Gastrocnemius medialis (tissue), 4 donors: ENCODE results near the gene CTIF. TPM values are rescaled to one million over a fixed set of nuclear protein-coding genes. Genes with fewer than 3 reads are reported as not detected.
A peak's percentile ranks its signal among the peaks of the same experiment; 100 is the strongest.

ENCODE experiments used
- ATAC-seq, 2 donors: fragments of 150-250 bp; one replicate each; pipeline ENCODE4 v1.9.1; 2016
- DNase-seq, 2 donors: peaks; one replicate each; pipeline ENCODE4 v3.0.0-alpha.2; 2019
- H3K27ac ChIP-seq, 4 donors: fragments of 200-600 bp; sonication (generic); 1 replicate in 1 of 4; 2 replicates in 3 of 4; pipeline ENCODE4 v1.5.1; 2016 to 2018; ENCODE audit warnings: mild to moderate bottlenecking in 2 of 4, moderate library complexity in 1 of 4
- H3K27me3 ChIP-seq, 3 donors: fragments of 200-600 bp; sonication (generic) in 2 of 3; 1 replicate in 1 of 3; 2 replicates in 2 of 3; pipeline versions ENCODE4 v1.5.1 to v1.6.0; 2016 to 2019; ENCODE audit warnings: mild to moderate bottlenecking in 1 of 3, moderate library complexity in 1 of 3
- H3K36me3 ChIP-seq, 2 donors: fragments of 200-600 bp; sonication (generic) in 1 of 2; one replicate each; pipeline ENCODE4 v1.5.1; 2017 to 2018
- H3K4me1 ChIP-seq, 2 donors: fragments of 200-600 bp; sonication (generic) in 1 of 2; one replicate each; pipeline ENCODE4 v1.5.1; 2016 to 2017; ENCODE audit warnings: mild to moderate bottlenecking in 2 of 2
- H3K4me3 ChIP-seq, 4 donors: fragments of 200-600 bp; sonication (generic) in 3 of 4; 1 replicate in 1 of 4; 2 replicates in 3 of 4; pipeline ENCODE4 v1.5.1; 2016 to 2019; ENCODE audit warnings: mild to moderate bottlenecking in 2 of 4
- H3K9me3 ChIP-seq, 3 donors: fragments of 200-600 bp; sonication (generic) in 2 of 3; 1 replicate in 1 of 3; 2 replicates in 2 of 3; pipeline ENCODE4 v1.5.1; 2016 to 2019
- POLR2A ChIP-seq, 2 donors: fragments of 450-650 bp; IDR thresholded peaks; one replicate each; pipeline ENCODE4 v1.6.1; 2017; ENCODE audit warnings: antibody characterized with exemption in 2 of 2, mild to moderate bottlenecking in 2 of 2, moderate library complexity in 2 of 2
- in situ Hi-C, 4 donors: fragments of 200-750 bp; cut with MboI; loops; one replicate each; pipeline versions ENCODE4 v1.15.0 to v1.8.0; 2017; ENCODE audit warnings: low sequenced_read_pairs in 4 of 4
- intact Hi-C: fragments of 100-400 bp; cut with DNase I; formaldehyde crosslinking; loops from one replicate; pipeline ENCODE4 v1.15.1; 2023; ENCODE audit warnings: low total_unique reads
- total RNA-seq, 4 donors: library from RNA; depleted of rRNA; stranded (reverse); fragments of >200 nt; gene quantifications; one replicate each; pipeline versions ENCODE4 v1.1.0 to v1.2.3, GENCODE V29; 2016
- TF ChIP-seq, protein P1 (sequence below), 5 experiments: fragments of 450-650 bp in 3 of 5; fragments of 200-600 bp in 2 of 5; sonication (generic) in 2 of 5; IDR thresholded peaks in 4 of 5; conservative IDR thresholded peaks in 1 of 5; 1 replicate in 4 of 5; 2 replicates in 1 of 5; pipeline ENCODE4 v1.5.1; 2016 to 2019; ENCODE audit warnings: antibody characterized with exemption in 5 of 5, mild to moderate bottlenecking in 3 of 5, moderate library complexity in 3 of 5

Gene CTIF
- total RNA-seq, 4 donors from 2014 or later = 20.2 to 35.4 (median 23.1) TPM

DNA sequence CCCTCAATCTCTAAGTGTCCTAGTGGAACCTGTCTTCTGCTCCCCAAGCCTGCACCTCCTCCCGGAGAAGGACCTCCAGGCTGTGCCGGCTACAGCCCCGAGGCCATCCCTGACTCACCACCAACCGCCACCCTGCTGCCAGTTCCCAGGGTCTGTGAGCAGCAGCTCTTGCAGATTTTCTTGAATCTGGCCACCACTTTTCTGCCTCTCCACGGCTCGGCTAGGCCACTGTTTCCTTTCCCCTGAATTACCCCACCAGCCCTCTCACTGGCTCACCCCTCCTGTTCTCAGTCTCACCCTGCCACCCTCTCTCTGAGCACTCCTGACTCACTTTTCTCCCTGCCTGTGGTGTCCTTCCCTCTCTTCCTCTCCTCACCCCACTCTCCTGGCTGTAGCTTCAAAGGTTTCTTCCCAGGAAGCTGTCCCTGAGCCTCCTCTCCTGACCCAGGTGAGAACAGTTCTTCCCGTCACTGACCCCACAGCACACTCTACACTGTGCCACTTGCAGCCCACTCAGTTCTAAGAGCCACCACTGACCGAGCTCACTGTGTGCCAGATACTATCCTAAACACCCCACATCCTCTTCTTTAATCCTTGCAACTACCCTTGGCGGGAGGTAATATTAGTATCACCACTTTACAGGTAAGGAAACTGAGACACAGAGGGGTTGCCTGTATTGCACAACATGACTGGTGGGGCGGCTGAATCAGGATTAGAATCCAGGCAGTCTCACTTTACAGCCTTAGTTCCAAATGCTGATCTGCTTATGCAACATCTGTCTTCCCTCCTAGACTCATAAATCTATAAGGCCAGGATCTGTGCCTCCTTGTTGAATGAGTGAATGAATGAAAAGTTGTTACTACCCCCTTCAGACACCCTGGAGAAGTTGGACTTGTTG, 300.3 kb downstream of the CTIF start:
- intact Hi-C loops (no loop called here), in situ Hi-C loops (no loop called here)
- TF ChIP-seq, protein P1, sequence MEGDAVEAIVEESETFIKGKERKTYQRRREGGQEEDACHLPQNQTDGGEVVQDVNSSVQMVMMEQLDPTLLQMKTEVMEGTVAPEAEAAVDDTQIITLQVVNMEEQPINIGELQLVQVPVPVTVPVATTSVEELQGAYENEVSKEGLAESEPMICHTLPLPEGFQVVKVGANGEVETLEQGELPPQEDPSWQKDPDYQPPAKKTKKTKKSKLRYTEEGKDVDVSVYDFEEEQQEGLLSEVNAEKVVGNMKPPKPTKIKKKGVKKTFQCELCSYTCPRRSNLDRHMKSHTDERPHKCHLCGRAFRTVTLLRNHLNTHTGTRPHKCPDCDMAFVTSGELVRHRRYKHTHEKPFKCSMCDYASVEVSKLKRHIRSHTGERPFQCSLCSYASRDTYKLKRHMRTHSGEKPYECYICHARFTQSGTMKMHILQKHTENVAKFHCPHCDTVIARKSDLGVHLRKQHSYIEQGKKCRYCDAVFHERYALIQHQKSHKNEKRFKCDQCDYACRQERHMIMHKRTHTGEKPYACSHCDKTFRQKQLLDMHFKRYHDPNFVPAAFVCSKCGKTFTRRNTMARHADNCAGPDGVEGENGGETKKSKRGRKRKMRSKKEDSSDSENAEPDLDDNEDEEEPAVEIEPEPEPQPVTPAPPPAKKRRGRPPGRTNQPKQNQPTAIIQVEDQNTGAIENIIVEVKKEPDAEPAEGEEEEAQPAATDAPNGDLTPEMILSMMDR (IDR thresholded peaks at IDR 0.05 in 4 of 5, conservative IDR thresholded peaks at IDR 0.05 in 1 of 5) = no peak
- H3K4me1 ChIP-seq = peaks cover 12 to 32% of the 10 kb centered on the region in 2 donors
- H3K4me3 ChIP-seq = no peak overlapping the region
- no peaks in the 10 kb centered on the region for H3K27me3 ChIP-seq
- ATAC-seq = peak; percentile 74 to 77
- no peaks in the 10 kb centered on the region for H3K9me3 ChIP-seq
- H3K36me3 ChIP-seq = no peaks in the 10 kb centered on the region
- peak overlapping the region in 1 of 4 donors; percentile 16 for H3K27ac ChIP-seq
- DNase-seq = no peak

DNA sequence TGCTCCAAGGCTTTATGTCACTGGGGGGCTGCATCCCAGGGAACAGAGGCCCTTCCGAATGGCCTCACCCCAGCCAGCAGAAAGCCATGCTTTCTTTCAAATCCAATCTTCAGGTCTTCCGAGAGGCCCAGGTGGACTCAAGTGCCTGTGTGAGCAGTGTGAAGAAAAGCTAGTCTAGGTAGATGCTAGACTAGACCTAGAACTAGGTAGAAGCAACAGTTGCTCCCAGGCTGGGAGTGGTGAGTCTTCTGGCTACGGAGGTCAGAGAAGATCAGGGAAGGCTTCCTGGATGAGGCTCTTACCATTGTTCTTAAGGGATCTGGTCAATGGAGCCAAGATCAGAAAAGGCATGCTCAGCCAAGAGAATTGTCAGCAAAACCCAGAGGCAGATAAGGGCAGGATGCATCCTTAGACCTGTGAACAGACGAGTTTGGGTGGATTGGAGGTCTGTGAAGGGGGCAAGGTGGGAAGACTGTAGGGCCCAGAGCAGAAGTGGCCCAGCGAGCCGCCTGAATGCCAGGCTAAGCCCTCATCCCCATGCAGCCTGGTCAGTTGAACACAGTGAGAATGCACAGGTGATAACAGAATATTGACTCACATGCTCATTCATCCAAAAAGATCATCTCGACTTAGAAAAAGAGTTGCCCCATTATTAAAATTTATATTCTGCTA, 301.1 kb downstream of the CTIF start:
- Histone ChIP-seq H3K27me3 (no peaks in the 10 kb centered on the region), H3K4me3 (no peak overlapping the region), H3K27ac (peak overlapping the region in 1 of 4 donors; percentile 74), H3K9me3 (no peaks in the 10 kb centered on the region), H3K4me1 (peaks cover 12 to 32% of the 10 kb centered on the region in 2 donors), H3K36me3 (no peaks in the 10 kb centered on the region)
- in situ Hi-C loops (no loop called here), intact Hi-C loops (no loop called here)
- ATAC-seq (no peak), DNase-seq (no peak)
- TF ChIP-seq POLR2A (IDR thresholded peaks at IDR 0.05) = no peak
- TF ChIP-seq, protein P1 (IDR thresholded peaks at IDR 0.05 in 4 of 5, conservative IDR thresholded peaks at IDR 0.05 in 1 of 5) = no peak

DNA sequence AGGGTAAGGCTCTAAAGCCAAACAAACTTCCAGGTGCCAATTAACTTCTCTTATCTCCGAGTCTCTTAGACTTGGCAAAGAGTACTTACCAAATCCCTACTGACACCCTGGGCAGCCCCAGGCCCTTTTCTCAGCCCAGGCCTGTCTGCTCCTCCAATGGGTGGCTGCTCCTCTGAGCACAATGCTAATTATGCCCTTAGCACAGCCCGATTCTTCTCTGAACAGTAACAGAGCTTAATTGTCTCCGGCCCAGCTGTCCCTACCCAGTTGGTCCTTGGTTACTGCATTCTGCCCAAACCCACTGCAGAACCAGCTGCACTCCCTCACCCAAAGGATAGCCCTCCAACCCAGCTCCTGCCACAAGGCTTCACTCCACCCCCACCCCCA, 301.7 kb downstream of the CTIF start:
- no peak overlapping the region for H3K4me3 ChIP-seq
- no peaks in the 10 kb centered on the region for H3K27me3 ChIP-seq
- TF ChIP-seq POLR2A (IDR thresholded peaks at IDR 0.05) = no peak
- TF ChIP-seq, protein P1 (IDR thresholded peaks at IDR 0.05 in 4 of 5, conservative IDR thresholded peaks at IDR 0.05 in 1 of 5) = no peak
- peaks cover 12 to 32% of the 10 kb centered on the region in 2 donors for H3K4me1 ChIP-seq
- no peaks in the 10 kb centered on the region for H3K9me3 ChIP-seq
- in situ Hi-C loops = no loop called here
- DNase-seq (no peak), ATAC-seq (no peak)
- H3K27ac ChIP-seq = peak overlapping the region in 2 of 4 donors; percentile 69 to 74
- no peaks in the 10 kb centered on the region for H3K36me3 ChIP-seq
- intact Hi-C loops = no loop called here

DNA sequence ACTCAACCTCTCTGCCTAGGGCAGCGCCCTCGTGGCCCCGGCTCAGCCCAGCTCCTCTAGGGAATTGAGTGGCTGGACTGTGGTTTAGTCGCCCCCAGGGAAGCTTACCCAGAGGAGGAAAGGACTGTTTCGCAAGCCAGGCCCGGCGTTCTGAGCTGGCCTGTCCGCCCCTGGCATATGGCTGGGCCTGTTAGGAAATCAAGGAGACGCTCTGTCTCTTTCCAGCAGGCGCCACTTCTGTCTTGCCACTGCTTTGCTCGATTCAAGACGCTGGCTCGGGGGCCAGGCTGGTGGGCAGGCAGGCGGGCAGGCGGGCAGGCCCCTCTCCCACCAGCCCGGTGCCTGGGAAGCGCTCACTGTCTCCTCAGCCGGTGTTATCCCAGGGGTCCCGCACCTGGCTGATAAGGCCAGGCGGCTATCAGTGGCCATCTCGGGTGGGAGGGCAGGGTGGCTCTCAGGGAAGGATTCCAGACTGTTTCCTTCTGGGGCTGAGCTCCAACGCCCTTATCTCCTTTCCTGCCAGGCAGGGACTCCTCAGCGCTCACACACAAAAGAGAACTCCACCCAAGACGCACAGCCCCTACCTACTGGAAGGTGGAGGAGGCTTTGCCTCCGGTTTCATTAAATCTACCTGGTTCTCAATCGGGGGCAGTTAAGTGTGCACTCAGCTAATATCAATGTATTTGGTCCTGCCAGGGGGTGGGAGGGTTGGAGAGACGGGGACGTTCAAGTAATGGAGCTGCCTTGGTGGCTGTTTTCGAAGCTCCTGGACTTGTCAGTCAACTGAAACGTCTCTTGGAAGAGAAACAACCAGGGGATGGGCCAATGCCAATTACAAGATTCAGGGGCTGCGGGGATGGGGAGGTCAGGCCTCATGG, 302.8 kb downstream of the CTIF start:
- Histone ChIP-seq H3K9me3 (no peaks in the 10 kb centered on the region), H3K4me1 (peaks cover 12 to 32% of the 10 kb centered on the region in 2 donors), H3K27me3 (no peaks in the 10 kb centered on the region), H3K36me3 (no peaks in the 10 kb centered on the region), H3K27ac (peak overlapping the region; percentile 48 to 74 (median 66)), H3K4me3 (no peak overlapping the region)
- intact Hi-C loops = no loop called here
- no peak for TF ChIP-seq POLR2A (IDR thresholded peaks at IDR 0.05)
- in situ Hi-C loops = no loop called here
- peak in 1 of 2 donors; percentile 37 for ATAC-seq
- DNase-seq = peak in 1 of 2 donors; percentile 56
